Mesenchymal stem cell (in vitro differentiated cells and primary cell): Measurements from ENCODE around the gene C16orf78.
A peak's percentile ranks its signal among the peaks of the same experiment; 100 is the strongest.

Source experiments
- DNase-seq: peaks from one replicate; pipeline ENCODE4 v3.0.0-alpha.2; 2013
- H2AFZ ChIP-seq: one replicate; pipeline ENCODE4 v1.6.1; 2013; ENCODE audit warnings: low read depth, mild to moderate bottlenecking, control low read depth, inconsistent platforms, low read length, moderate library complexity
- H2AK5ac ChIP-seq: 2 replicates; pipeline ENCODE4 v1.6.1; 2013; ENCODE audit warnings: low read length, moderate library complexity, mild to moderate bottlenecking, inconsistent platforms; ENCODE audit not compliant: severe bottlenecking
- H2BK120ac ChIP-seq: one replicate; pipeline ENCODE4 v1.6.1; 2013; ENCODE audit warnings: low read depth, mild to moderate bottlenecking, inconsistent platforms, low read length, moderate library complexity
- H2BK12ac ChIP-seq, 2 experiments: one replicate each; pipeline ENCODE4 v1.6.1; 2013; ENCODE audit warnings: inconsistent platforms in 2 of 2, low read length in 2 of 2, mild to moderate bottlenecking in 2 of 2, moderate library complexity in 2 of 2, control low read depth in 1 of 2
- H2BK15ac ChIP-seq: one replicate; pipeline ENCODE4 v1.6.1; 2013; ENCODE audit warnings: mild to moderate bottlenecking, low read depth, inconsistent platforms; ENCODE audit not compliant: poor library complexity, severe bottlenecking
- H2BK5ac ChIP-seq: 2 replicates; pipeline ENCODE4 v1.6.1; 2013; ENCODE audit warnings: low read depth, mild to moderate bottlenecking, low read length, control low read depth, inconsistent platforms; ENCODE audit not compliant: poor library complexity, severe bottlenecking
- H3K14ac ChIP-seq, 2 experiments: one replicate each; pipeline ENCODE4 v1.6.1; 2013; ENCODE audit warnings: inconsistent platforms in 2 of 2, low read length in 2 of 2, control low read depth in 1 of 2, mild to moderate bottlenecking in 1 of 2, moderate library complexity in 1 of 2
- H3K18ac ChIP-seq, 2 experiments: one replicate each; pipeline ENCODE4 v1.6.1; 2013; ENCODE audit warnings: inconsistent platforms in 2 of 2, low read length in 2 of 2, control low read depth in 1 of 2, low read depth in 1 of 2, mild to moderate bottlenecking in 1 of 2
- H3K23ac ChIP-seq, 2 experiments: one replicate each; pipeline ENCODE4 v1.6.1; 2013; ENCODE audit warnings: inconsistent platforms in 2 of 2, low read length in 2 of 2, mild to moderate bottlenecking in 2 of 2, moderate library complexity in 2 of 2, control low read depth in 1 of 2
- H3K27ac ChIP-seq: 2 replicates; pipeline ENCODE4 v1.5.1; 2013; ENCODE audit warnings: mild to moderate bottlenecking, moderate library complexity, low read length, control low read depth, inconsistent platforms; ENCODE audit not compliant: poor library complexity, severe bottlenecking
- H3K27me3 ChIP-seq, 2 experiments: 2 replicates each; pipeline versions ENCODE4 v1.6.1 to v1.7.0; 2013; ENCODE audit warnings: low read length in 2 of 2, mild to moderate bottlenecking in 2 of 2, moderate library complexity in 2 of 2, control low read depth in 1 of 2, inconsistent platforms in 1 of 2; ENCODE audit not compliant: control insufficient read depth in 1 of 2, insufficient read depth in 1 of 2
- H3K36me3 ChIP-seq, 2 experiments: 2 replicates each; pipeline versions ENCODE4 v1.6.1 to v1.7.0; 2013; ENCODE audit warnings: low read length in 2 of 2, control low read depth in 1 of 2, inconsistent platforms in 1 of 2, low read depth in 1 of 2, mild to moderate bottlenecking in 1 of 2; ENCODE audit not compliant: insufficient read depth in 2 of 2, control insufficient read depth in 1 of 2
- H3K4ac ChIP-seq, 2 experiments: one replicate each; pipeline ENCODE4 v1.6.1; 2013; ENCODE audit warnings: inconsistent platforms in 2 of 2, low read length in 2 of 2, mild to moderate bottlenecking in 2 of 2, moderate library complexity in 2 of 2, control low read depth in 1 of 2, low read depth in 1 of 2
- H3K4me1 ChIP-seq: 2 replicates; pipeline ENCODE4 v1.6.1; 2013; ENCODE audit warnings: low read depth, low read length, control low read depth; ENCODE audit not compliant: control insufficient read depth, insufficient read depth
- H3K4me2 ChIP-seq: 2 replicates; pipeline ENCODE4 v1.6.1; 2013; ENCODE audit warnings: low read length, mild to moderate bottlenecking, inconsistent platforms; ENCODE audit not compliant: poor library complexity, severe bottlenecking
- H3K4me3 ChIP-seq, 2 experiments: 2 replicates each; pipeline versions ENCODE4 v1.5.1 to v1.7.0; 2013; ENCODE audit warnings: low read length in 2 of 2, mild to moderate bottlenecking in 2 of 2, control low read depth in 1 of 2, low read depth in 1 of 2; ENCODE audit not compliant: insufficient read depth in 1 of 2
- H3K79me1 ChIP-seq: replicated peaks from 2 replicates; pipeline ENCODE4 v1.6.1; 2013; ENCODE audit warnings: mild to moderate bottlenecking, control low read depth, low read length, inconsistent platforms; ENCODE audit not compliant: poor library complexity, severe bottlenecking
- H3K9ac ChIP-seq: 2 replicates; pipeline ENCODE4 v1.7.0; 2013; ENCODE audit warnings: mild to moderate bottlenecking, low read length, moderate library complexity
- H3K9me3 ChIP-seq: 2 replicates; pipeline ENCODE4 v1.7.0; 2013; ENCODE audit warnings: mild to moderate bottlenecking, low read length; ENCODE audit not compliant: control insufficient read depth
- H4K8ac ChIP-seq: one replicate; pipeline ENCODE4 v1.6.1; 2013; ENCODE audit warnings: inconsistent platforms, mild to moderate bottlenecking, low read length, moderate library complexity
- H4K91ac ChIP-seq: one replicate; pipeline ENCODE4 v1.6.1; 2013; ENCODE audit warnings: mild to moderate bottlenecking, low read length, inconsistent platforms
- WGBS: methylation state at CpG from one replicate; pipeline ENCODE4 v1.1.7; 2013; ENCODE audit warnings: mixed read lengths; 5-methylcytosine and 5-hydroxymethylcytosine counted together

C16orf78 gene

DNA sequence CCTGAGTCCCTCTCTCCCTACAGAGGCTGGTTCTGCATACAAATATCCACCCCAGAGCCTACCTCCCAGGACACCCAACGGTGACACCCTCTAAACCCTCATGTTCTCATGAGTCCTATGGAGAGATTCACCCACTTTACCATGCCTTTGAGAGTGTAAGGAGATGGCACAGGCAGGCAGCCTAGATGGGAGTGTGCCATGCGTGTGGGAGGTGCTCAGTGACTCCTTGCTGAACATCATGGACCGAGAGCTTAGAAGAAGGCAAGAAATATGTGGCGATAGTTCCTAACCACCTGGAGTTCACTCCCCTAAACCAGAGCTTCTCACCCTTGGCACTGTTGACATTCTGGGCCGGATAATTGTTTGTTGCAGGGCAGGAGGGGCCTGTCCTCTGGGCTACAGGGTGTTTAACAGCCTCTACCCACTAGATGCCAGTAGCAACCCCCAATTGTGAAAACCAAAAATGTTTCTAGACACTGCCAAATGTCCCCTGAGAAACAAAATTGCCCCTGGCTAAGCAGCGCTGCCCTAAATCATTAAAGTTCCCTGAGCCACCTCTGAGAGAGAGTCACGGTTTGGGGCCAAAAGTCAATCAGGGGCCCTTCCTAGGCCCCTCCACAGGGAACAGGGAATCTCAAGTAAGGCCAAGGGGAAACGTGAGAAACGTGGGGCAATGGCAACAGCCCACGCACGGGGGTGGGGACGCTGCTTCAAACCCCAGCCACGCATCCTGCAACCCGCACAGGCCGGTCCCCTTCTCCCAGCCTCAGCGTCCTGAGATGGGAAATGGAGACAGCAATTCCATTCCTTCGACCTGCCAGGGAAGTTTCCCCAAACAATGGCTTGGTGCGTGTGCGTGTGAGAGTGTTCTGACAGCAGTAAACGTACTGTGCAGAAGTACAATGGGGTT lies 66.8 kb downstream of the C16orf78 start:
- no peak for DNase-seq
- no peak overlapping the region for H3K4ac ChIP-seq

DNA sequence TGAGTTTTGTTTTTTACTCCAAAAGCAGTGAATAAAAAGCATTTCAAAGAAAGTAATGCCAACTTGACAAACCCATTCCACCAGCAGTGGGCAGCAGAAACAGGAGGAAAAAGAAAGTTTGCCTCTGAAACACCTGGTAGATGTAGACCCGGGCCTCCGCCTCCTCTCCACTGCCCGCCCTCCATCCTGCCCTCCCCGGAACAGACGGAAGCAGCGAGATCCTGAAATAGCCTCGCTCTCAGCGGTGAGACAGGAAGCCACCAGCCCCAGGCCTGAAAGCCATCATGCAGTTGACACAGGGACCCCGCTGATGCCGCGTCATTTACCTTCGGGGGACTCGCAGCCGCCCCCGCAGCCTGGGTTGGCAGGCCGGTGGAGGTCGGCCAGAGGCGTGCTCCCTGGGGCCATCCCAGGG lies 67.8 kb downstream of the C16orf78 start:
- H3K79me1 ChIP-seq = no peaks in the 10 kb centered on the region
- peaks cover 43 to 64% of the 10 kb centered on the region in 2 experiments for H3K27me3 ChIP-seq
- H2BK15ac ChIP-seq = no peak overlapping the region
- no peak overlapping the region for H3K18ac ChIP-seq
- H2BK120ac ChIP-seq = no peak overlapping the region
- no peak overlapping the region for H2BK12ac ChIP-seq
- no peak overlapping the region for H2BK5ac ChIP-seq
- H4K8ac ChIP-seq = no peak overlapping the region
- no peak overlapping the region for H2AK5ac ChIP-seq
- H4K91ac ChIP-seq = no peak overlapping the region
- peak overlapping the region in 1 of 2 experiments; percentile 7 for H3K14ac ChIP-seq
- peak overlapping the region in 1 of 2 experiments; percentile 14 for H3K4me3 ChIP-seq
- H3K4ac ChIP-seq = no peak overlapping the region
- H3K36me3 ChIP-seq = no peaks in the 10 kb centered on the region
- no peak for DNase-seq
- H2AFZ ChIP-seq = no peak overlapping the region
- H3K23ac ChIP-seq = no peak overlapping the region
- no peaks in the 10 kb centered on the region for H3K9me3 ChIP-seq
- no peak overlapping the region for H3K4me2 ChIP-seq
- H3K4me1 ChIP-seq = peaks cover 3% of the 10 kb centered on the region
- H3K9ac ChIP-seq = no peak overlapping the region
- H3K27ac ChIP-seq = no peak overlapping the region
- WGBS = 19% methylated on average over 18 of the region's 18 CpGs

More for the DNA sequence above, 66.8 kb downstream of the C16orf78 start:
- H4K91ac ChIP-seq = no peak overlapping the region
- H3K9ac ChIP-seq = no peak overlapping the region
- no peak overlapping the region for H3K27ac ChIP-seq
- H3K4me1 ChIP-seq = peaks cover 3% of the 10 kb centered on the region
- no peaks in the 10 kb centered on the region for H3K79me1 ChIP-seq
- no peak overlapping the region for H2AFZ ChIP-seq
- H3K4me3 ChIP-seq = no peak overlapping the region
- H3K27me3 ChIP-seq = peaks cover 45 to 72% of the 10 kb centered on the region in 2 experiments
- no peak overlapping the region for H2BK12ac ChIP-seq
- H2BK5ac ChIP-seq = no peak overlapping the region
- H2BK120ac ChIP-seq = no peak overlapping the region
- no peak overlapping the region for H2AK5ac ChIP-seq
- H3K23ac ChIP-seq = no peak overlapping the region
- H3K14ac ChIP-seq = no peak overlapping the region
- WGBS = 81% methylated on average over 15 of the region's 20 CpGs
- H3K4me2 ChIP-seq = no peak overlapping the region
- no peak overlapping the region for H3K18ac ChIP-seq
- H3K36me3 ChIP-seq = no peaks in the 10 kb centered on the region
- no peak overlapping the region for H2BK15ac ChIP-seq
- no peak overlapping the region for H4K8ac ChIP-seq
- H3K9me3 ChIP-seq = no peaks in the 10 kb centered on the region

DNA sequence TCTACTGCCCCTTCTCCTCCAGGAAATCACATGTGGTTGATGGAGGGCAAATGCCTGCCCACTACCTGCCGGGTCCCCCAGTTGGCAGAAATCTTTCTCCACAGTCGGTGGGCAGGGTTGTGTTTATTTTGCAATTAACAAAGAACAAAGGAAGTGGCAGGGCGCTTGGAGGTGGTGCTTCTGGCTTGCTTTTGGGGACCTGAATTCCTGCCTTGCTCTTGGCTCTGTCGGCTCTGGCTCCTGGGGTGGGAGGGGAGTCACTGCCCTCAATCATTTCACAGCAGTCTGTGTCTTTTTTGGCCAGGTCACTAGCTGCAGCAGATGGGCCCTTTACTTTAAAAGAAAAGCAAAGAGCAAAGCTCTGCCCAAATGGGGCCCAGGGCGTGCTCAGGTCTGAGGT lies 69.2 kb downstream of the C16orf78 start:
- H3K9me3 ChIP-seq = no peaks in the 10 kb centered on the region
- no peak overlapping the region for H4K8ac ChIP-seq
- H2AFZ ChIP-seq = no peak overlapping the region
- no peak for DNase-seq
- no peak overlapping the region for H3K9ac ChIP-seq
- H2BK12ac ChIP-seq = no peak overlapping the region
- no peak overlapping the region for H2AK5ac ChIP-seq
- WGBS = 54% methylated on average over 5 of the region's 5 CpGs
- H3K36me3 ChIP-seq = no peaks in the 10 kb centered on the region
- peaks cover 39 to 56% of the 10 kb centered on the region in 2 experiments for H3K27me3 ChIP-seq
- H2BK5ac ChIP-seq = no peak overlapping the region
- H3K4me2 ChIP-seq = no peak overlapping the region
- no peak overlapping the region for H4K91ac ChIP-seq
- peaks cover 3% of the 10 kb centered on the region for H3K4me1 ChIP-seq
- no peak overlapping the region for H3K4me3 ChIP-seq
- H3K18ac ChIP-seq = no peak overlapping the region
- H3K14ac ChIP-seq = no peak overlapping the region
- H2BK120ac ChIP-seq = no peak overlapping the region
- no peaks in the 10 kb centered on the region for H3K79me1 ChIP-seq
- H3K27ac ChIP-seq = no peak overlapping the region
- H2BK15ac ChIP-seq = no peak overlapping the region
- H3K23ac ChIP-seq = no peak overlapping the region
- H3K4ac ChIP-seq = no peak overlapping the region

DNA sequence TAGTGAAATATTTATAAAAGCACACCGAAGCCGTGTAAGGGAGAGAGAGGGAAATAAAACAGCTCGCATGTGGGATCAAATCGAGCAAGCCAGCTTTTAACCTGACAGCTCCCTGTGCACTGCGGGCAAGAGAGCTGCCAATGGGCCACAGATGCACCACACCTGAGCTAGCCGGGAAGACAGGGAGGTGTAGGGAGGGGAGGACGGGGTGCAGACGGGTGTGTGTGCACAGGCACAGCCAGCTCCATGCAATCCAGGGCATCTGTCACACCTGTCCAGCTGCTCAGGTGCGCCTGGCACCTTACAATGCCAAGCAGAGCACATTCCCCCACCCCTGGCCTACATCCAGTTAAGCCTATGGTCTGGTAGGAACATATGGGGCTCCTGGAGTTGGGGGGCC lies 70.0 kb downstream of the C16orf78 start:
- Histone ChIP-seq H2BK15ac (no peak overlapping the region), H2BK120ac (no peak overlapping the region), H3K4me3 (no peak overlapping the region), H2AFZ (no peak overlapping the region), H2BK5ac (no peak overlapping the region), H3K4me2 (no peak overlapping the region), H3K14ac (peak overlapping the region in 1 of 2 experiments; percentile 96), H2AK5ac (no peak overlapping the region), H4K91ac (no peak overlapping the region), H4K8ac (no peak overlapping the region), H2BK12ac (no peak overlapping the region), H3K9ac (no peak overlapping the region), H3K9me3 (no peaks in the 10 kb centered on the region), H3K36me3 (no peaks in the 10 kb centered on the region), H3K79me1 (no peaks in the 10 kb centered on the region), H3K27ac (no peak overlapping the region), H3K27me3 (peaks cover 39 to 54% of the 10 kb centered on the region in 2 experiments), H3K23ac (no peak overlapping the region), H3K4me1 (peaks cover 3% of the 10 kb centered on the region), H3K4ac (no peak overlapping the region), H3K18ac (no peak overlapping the region)
- WGBS = 81% methylated on average over 8 of the region's 9 CpGs
- DNase-seq = no peak
